HepG2 (cell line): Measurements from ENCODE around the gene SEC14L5. TPM values are rescaled to one million over a fixed set of nuclear protein-coding genes. Genes with fewer than 3 reads are reported as not detected.
A peak's percentile ranks its signal among the peaks of the same experiment; 100 is the strongest.

ENCODE experiments used
- ARHGAP35 ChIP-seq: sonication (generic); formaldehyde crosslinking; IDR thresholded peaks from 2 replicates; pipeline ENCODE4 v1.9.0; 2022; ENCODE audit warnings: mild to moderate bottlenecking, inconsistent platforms, moderate library complexity, missing genetic modification reagents, borderline replicate concordance
- ATF3 ChIP-seq: sonication (generic); formaldehyde crosslinking; IDR thresholded peaks from 2 replicates; pipeline ENCODE4 v1.4.0; 2020; ENCODE audit warnings: missing genetic modification reagents
- BHLHE40 ChIP-seq: IDR thresholded peaks from 2 replicates; pipeline ENCODE4 v1.6.1; 2011; ENCODE audit warnings: low read length, improper control_type of control experiment
- ESRRA ChIP-seq: sonication (generic); formaldehyde crosslinking; IDR thresholded peaks from 2 replicates; pipeline ENCODE4 v1.5.1; 2020; ENCODE audit warnings: mild to moderate bottlenecking, low read depth, missing genetic modification reagents
- ETV5 ChIP-seq: IDR thresholded peaks from 2 replicates; pipeline ENCODE4 v1.6.1; 2018; ENCODE audit warnings: missing biosample characterization, missing genetic modification reagents, inconsistent platforms, borderline replicate concordance
- GATAD1 ChIP-seq: IDR thresholded peaks from 2 replicates; pipeline ENCODE4 v1.6.1; 2016; ENCODE audit warnings: missing genetic modification reagents, missing compliant biosample characterization
- JUND ChIP-seq: sonication (generic); formaldehyde crosslinking; IDR thresholded peaks from 2 replicates; pipeline ENCODE4 v1.8.0; 2022; ENCODE audit warnings: mild to moderate bottlenecking, missing genetic modification reagents
- NFKB2 ChIP-seq: sonication (generic); formaldehyde crosslinking; IDR thresholded peaks from 2 replicates; pipeline ENCODE4 v1.4.0; 2020; ENCODE audit warnings: missing genetic modification reagents, borderline replicate concordance
- SAP130 ChIP-seq: IDR thresholded peaks from 2 replicates; pipeline ENCODE4 v1.6.1; 2016; ENCODE audit warnings: low read depth
- SIX4 ChIP-seq: sonication (generic); formaldehyde crosslinking; IDR thresholded peaks from 2 replicates; pipeline ENCODE4 v1.4.0; 2020; ENCODE audit warnings: missing genetic modification reagents
- ZFX ChIP-seq: sonication (generic); formaldehyde crosslinking; IDR thresholded peaks from 2 replicates; pipeline ENCODE4 v1.4.0; 2020; ENCODE audit warnings: mild to moderate bottlenecking, low read depth, missing genetic modification reagents, moderate library complexity
- ZMYM4 ChIP-seq: sonication (generic); formaldehyde crosslinking; IDR thresholded peaks from 2 replicates; pipeline ENCODE4 v1.8.1; 2023; ENCODE audit warnings: mild to moderate bottlenecking, missing genetic modification reagents
- ZNF124 ChIP-seq: sonication (generic); formaldehyde crosslinking; IDR thresholded peaks from 2 replicates; pipeline ENCODE4 v1.4.0; 2020; ENCODE audit warnings: missing genetic modification reagents
- ZNF367 ChIP-seq: sonication (generic); formaldehyde crosslinking; IDR thresholded peaks from 2 replicates; pipeline ENCODE4 v1.4.0; 2020; ENCODE audit warnings: missing genetic modification reagents, borderline replicate concordance
- ZNF580 ChIP-seq: IDR thresholded peaks from 2 replicates; pipeline ENCODE4 v1.6.1; 2016; ENCODE audit warnings: low read depth, borderline replicate concordance
- polyA plus RNA-seq, 8 experiments: library from polyadenylated mRNA; depleted of rRNA in 3 of 8; stranded (reverse) in 7 of 8; unstranded in 1 of 8; fragments of >200 nt; fragmentation: Illumina TruSeq in 4 of 8; extraction: Trizol in 4 of 8; gene quantifications; 2 replicates each; pipeline versions ENCODE4 v1.2.1 to v1.2.3, GENCODE V29; 2011 to 2016; ENCODE audit warnings: low read depth in 4 of 8, missing spikeins in 1 of 8, mixed read lengths in 1 of 8; ENCODE audit not compliant: insufficient read depth in 1 of 8
- total RNA-seq, 5 experiments: library from RNA; depleted of rRNA; stranded (reverse); fragments of >200 nt; fragmentation: Illumina TruSeq; extraction: Trizol; gene quantifications; 2 replicates each; pipeline ENCODE4 v1.2.3, GENCODE V29; 2016; ENCODE audit warnings: low read depth in 1 of 5
- TF ChIP-seq, protein P1 (sequence below): sonication (generic); formaldehyde crosslinking; IDR thresholded peaks from 2 replicates; pipeline ENCODE4 v1.5.0; 2020; ENCODE audit warnings: mild to moderate bottlenecking, missing genetic modification reagents
- TF ChIP-seq, protein P2 (sequence below): sonication (generic); formaldehyde crosslinking; IDR thresholded peaks from 2 replicates; pipeline ENCODE4 v1.5.1; 2020; ENCODE audit warnings: mild to moderate bottlenecking, missing genetic modification reagents, moderate library complexity
- TF ChIP-seq, protein P3 (sequence below), 2 experiments: sonication (generic) in 1 of 2; formaldehyde crosslinking in 1 of 2; IDR thresholded peaks; 2 replicates each; pipeline versions ENCODE4 v1.5.1 to v1.6.1; 2011 to 2020; ENCODE audit warnings: borderline replicate concordance in 1 of 2, low read depth in 1 of 2, low read length in 1 of 2, mild to moderate bottlenecking in 1 of 2, missing genetic modification reagents in 1 of 2, moderate library complexity in 1 of 2

SEC14L5 gene
- total and polyA plus RNA-seq, 2 of the 13 experiments (the other 11 are each of a cell fraction or from before 2014, with no cell fraction given), result 0.40 to 0.42 TPM

DNA sequence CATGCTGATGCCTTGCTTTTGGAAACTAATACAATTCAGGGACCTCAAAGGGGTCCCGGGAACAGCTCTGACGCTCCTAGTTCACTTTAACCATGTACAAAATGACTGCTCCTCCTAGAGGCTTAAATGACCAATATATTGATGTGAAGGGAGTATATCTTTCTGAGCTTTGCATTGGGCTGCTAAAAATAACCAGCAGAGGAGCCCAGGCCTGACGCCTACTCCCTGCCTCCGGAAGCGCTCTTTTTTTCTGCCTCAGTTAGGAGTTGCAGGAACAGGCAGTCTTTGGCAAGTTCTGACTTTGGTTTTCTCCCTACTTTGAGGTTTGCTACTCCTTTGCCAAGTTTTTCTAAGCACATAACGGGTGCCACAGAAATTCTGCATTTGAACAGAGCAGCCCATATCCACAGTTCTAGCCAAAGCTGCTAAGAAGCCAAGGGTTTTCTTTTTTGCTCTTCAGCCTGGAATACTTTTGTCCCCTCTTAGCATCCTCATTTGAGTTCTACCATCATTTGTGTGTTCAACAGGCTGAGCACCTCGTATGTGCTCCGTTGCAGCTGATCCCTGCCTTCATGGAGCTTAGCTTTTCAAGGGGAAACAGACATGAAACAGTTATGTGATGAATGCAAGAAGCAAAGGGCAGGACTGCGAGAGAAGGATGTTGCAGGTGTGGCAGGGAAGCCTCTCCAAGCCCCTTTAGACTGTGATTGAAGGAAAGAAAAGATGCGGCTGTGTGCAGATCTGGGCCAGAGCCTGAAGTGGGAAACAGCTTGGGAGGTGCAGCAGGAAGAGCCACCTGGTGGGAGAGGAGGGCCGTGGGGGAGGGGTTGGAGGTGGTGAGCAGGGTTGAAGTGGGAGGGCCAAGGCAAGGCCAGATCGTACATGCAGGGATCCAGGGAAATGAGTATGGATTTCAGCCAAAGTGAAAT lies 78.4 kb downstream of the SEC14L5 start (continued):
- TF ChIP-seq, protein P1, sequence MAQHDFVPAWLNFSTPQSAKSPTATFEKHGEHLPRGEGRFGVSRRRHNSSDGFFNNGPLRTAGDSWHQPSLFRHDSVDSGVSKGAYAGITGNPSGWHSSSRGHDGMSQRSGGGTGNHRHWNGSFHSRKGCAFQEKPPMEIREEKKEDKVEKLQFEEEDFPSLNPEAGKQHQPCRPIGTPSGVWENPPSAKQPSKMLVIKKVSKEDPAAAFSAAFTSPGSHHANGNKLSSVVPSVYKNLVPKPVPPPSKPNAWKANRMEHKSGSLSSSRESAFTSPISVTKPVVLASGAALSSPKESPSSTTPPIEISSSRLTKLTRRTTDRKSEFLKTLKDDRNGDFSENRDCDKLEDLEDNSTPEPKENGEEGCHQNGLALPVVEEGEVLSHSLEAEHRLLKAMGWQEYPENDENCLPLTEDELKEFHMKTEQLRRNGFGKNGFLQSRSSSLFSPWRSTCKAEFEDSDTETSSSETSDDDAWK (CRISPR knock-in tag), result no peak
- peak; percentile 60; the same call in 1 of the 2 replicates for TF ChIP-seq ARHGAP35 (CRISPR knock-in tag)
- 0 out of 2 replicates have a peak, but pooled peaks have one; percentile 63 for TF ChIP-seq ZNF580 (CRISPR knock-in tag)
- no peak for TF ChIP-seq ZNF124 (CRISPR knock-in tag)
- TF ChIP-seq ZNF367 (CRISPR knock-in tag), result no peak
- TF ChIP-seq ZMYM4 (CRISPR knock-in tag), result peak; percentile 48
- TF ChIP-seq NFKB2, result peak; percentile 38; the same call in 1 of the 2 replicates
- no peak for TF ChIP-seq BHLHE40
- 0 out of 2 replicates have a peak, but pooled peaks have one; percentile 19 for TF ChIP-seq ATF3 (CRISPR knock-in tag)
- TF ChIP-seq, protein P2, sequence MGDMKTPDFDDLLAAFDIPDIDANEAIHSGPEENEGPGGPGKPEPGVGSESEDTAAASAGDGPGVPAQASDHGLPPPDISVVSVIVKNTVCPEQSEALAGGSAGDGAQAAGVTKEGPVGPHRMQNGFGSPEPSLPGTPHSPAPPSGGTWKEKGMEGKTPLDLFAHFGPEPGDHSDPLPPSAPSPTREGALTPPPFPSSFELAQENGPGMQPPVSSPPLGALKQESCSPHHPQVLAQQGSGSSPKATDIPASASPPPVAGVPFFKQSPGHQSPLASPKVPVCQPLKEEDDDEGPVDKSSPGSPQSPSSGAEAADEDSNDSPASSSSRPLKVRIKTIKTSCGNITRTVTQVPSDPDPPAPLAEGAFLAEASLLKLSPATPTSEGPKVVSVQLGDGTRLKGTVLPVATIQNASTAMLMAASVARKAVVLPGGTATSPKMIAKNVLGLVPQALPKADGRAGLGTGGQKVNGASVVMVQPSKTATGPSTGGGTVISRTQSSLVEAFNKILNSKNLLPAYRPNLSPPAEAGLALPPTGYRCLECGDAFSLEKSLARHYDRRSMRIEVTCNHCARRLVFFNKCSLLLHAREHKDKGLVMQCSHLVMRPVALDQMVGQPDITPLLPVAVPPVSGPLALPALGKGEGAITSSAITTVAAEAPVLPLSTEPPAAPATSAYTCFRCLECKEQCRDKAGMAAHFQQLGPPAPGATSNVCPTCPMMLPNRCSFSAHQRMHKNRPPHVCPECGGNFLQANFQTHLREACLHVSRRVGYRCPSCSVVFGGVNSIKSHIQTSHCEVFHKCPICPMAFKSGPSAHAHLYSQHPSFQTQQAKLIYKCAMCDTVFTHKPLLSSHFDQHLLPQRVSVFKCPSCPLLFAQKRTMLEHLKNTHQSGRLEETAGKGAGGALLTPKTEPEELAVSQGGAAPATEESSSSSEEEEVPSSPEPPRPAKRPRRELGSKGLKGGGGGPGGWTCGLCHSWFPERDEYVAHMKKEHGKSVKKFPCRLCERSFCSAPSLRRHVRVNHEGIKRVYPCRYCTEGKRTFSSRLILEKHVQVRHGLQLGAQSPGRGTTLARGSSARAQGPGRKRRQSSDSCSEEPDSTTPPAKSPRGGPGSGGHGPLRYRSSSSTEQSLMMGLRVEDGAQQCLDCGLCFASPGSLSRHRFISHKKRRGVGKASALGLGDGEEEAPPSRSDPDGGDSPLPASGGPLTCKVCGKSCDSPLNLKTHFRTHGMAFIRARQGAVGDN (CRISPR knock-in tag), result peak; percentile 64
- TF ChIP-seq GATAD1 (CRISPR knock-in tag), result 0 out of 2 replicates have a peak, but pooled peaks have one; percentile 18
- TF ChIP-seq ESRRA (CRISPR knock-in tag), result no peak
- 0 out of 2 replicates have a peak, but pooled peaks have one; percentile 8 for TF ChIP-seq SIX4 (CRISPR knock-in tag)
- TF ChIP-seq ETV5 (CRISPR knock-in tag), result peak; percentile 85; the same call in 1 of the 2 replicates
- TF ChIP-seq ZFX (CRISPR knock-in tag), result peak; percentile 54
- peak; percentile 34; the same call in 1 of the 2 replicates for TF ChIP-seq JUND
- TF ChIP-seq, protein P3, sequence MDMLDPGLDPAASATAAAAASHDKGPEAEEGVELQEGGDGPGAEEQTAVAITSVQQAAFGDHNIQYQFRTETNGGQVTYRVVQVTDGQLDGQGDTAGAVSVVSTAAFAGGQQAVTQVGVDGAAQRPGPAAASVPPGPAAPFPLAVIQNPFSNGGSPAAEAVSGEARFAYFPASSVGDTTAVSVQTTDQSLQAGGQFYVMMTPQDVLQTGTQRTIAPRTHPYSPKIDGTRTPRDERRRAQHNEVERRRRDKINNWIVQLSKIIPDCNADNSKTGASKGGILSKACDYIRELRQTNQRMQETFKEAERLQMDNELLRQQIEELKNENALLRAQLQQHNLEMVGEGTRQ (IDR thresholded peaks at IDR 0.05; ENCODE audit: low read depth, low read length), result 0 out of 2 replicates have a peak, but pooled peaks have one; percentile 9
- TF ChIP-seq, protein P3 (CRISPR knock-in tag; IDR thresholded peaks at IDR 0.05; ENCODE audit: borderline replicate concordance), result no peak
- peak; percentile 22; the same call in 1 of the 2 replicates for TF ChIP-seq SAP130 (CRISPR knock-in tag)
